Measurements from ENCODE around the gene CDH12.

DNA sequence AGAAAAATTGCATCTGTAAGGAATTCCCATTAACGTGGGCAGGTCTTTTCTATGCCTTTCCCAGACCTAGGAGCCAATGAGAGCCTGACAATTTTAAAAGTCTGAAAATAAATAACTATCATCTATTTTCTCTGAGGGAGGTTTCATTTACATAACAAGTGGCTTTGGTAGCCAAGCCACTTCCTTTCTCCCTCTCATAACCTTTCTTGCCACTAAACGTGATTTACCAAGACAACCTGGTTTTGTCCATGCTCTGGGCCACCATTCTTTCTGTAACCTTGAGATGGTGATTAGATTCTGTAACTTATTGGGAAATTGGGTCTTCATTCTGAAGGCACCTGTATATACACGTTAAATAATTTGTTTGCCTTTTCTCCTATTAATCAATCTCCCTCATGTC, 1046.9 kb downstream of the CDH12 start:
- TF ChIP-seq, protein P1, sequence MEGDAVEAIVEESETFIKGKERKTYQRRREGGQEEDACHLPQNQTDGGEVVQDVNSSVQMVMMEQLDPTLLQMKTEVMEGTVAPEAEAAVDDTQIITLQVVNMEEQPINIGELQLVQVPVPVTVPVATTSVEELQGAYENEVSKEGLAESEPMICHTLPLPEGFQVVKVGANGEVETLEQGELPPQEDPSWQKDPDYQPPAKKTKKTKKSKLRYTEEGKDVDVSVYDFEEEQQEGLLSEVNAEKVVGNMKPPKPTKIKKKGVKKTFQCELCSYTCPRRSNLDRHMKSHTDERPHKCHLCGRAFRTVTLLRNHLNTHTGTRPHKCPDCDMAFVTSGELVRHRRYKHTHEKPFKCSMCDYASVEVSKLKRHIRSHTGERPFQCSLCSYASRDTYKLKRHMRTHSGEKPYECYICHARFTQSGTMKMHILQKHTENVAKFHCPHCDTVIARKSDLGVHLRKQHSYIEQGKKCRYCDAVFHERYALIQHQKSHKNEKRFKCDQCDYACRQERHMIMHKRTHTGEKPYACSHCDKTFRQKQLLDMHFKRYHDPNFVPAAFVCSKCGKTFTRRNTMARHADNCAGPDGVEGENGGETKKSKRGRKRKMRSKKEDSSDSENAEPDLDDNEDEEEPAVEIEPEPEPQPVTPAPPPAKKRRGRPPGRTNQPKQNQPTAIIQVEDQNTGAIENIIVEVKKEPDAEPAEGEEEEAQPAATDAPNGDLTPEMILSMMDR (IDR thresholded peaks at IDR 0.05 in 4 of 5, conservative IDR thresholded peaks at IDR 0.05 in 1 of 5), result no peak
- no peak for TF ChIP-seq POLR2A (IDR thresholded peaks at IDR 0.05)

Measured in gastrocnemius medialis (tissue), 4 donors.